ENCODE measurements around the gene MFAP3.

Gene MFAP3

DNA sequence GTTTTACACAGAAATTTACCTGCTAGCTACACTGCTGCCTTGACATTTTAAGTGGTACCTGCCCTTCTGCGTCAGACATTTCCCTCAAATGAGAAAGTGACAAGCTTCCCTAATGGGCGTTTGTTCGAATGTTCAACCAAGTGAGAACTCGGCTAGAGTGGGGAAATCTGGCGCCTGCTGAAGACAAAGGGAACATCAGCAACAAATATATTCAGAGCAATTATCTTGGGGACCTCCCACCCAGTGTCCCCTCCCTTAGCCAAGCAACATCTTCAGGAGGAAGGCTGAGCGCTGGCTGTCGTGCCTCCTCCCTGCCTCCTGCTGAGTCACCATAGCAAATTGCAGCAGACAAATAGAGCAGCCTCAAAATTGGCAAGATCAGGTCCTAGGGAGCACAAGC is 57.1 kb downstream of the MFAP3 start:
- DNase-seq: no peak

DNA sequence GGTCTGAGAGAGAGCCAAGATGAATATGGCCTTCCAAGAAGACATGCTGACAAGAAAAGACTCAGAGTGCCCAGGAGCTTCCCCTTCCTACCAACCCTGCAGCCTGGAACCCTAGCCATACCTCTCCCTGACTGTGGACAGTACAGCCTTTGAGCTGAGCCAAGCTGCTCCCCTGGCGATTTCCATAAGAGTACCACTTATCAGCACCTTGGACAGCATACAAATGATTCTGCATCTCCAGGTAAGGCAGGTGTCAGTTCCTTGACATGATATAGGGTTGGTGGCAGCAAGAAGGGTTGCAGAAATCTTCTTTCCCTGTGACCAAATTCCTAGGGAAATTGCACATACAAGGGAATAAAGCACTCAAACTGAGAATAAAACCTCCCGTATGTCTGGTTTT is 58.3 kb downstream of the MFAP3 start:
- no peak for DNase-seq

DNA sequence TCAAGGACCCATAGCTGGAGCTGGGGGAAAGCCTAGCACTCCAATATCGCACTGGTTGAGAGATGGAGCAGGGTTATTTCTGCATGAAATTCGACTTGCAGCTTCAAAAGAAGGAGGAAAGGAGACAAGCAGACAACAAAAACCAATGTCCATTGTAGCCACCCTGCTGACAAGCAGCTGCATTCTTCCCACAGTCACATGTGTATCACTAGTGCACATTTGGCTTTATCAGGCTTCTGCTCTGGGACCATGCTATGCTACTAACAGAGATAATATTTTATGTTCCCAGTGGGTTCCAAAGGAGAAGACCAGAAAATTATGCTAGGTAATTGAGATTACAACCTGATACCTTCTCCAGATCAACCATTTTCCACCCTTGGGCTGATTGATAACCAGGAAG is 59.7 kb downstream of the MFAP3 start:
- DNase-seq: no peak

DNA sequence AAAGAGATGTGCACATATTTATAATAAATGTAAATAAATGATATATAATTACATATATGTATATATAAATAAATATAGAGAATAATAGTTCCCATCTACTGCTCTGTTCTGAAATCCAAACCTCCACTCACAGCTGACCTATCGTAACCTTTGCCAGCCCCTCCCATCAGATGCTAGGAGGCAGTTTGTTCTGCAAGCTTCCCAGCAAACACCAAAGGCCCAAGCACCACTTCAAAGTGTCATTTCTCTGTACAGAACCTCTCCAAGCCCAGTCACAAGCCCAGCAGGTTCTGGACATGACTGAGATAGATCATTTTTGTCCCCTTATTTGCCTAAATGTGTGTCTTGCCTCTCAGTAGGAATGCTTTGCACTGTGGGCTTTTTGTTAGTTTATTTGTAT is 62.4 kb downstream of the MFAP3 start:
- DNase-seq: no peak

DNA sequence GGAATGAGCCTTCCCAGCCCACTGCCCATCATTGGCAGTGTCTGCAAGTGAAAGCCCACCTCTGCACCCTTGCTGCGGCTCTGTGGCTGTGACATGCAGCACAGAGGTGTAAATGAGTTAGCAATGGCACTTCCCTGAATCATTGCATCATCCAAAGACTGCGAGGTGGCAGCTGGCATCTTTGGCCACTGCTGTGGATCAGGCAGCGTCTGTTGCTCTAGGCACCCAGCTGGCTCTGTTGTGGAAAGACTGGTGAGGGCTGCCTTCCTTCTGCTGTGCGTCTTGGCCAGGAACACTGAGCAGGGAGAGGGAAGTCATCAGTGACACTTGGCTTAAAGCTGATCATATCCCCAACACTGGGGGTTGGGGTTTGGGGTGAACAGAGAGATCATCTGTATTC is 64.5 kb downstream of the MFAP3 start:
- no peak for DNase-seq
